ENCODE results near the gene SAMD4B.

SAMD4B gene

DNA sequence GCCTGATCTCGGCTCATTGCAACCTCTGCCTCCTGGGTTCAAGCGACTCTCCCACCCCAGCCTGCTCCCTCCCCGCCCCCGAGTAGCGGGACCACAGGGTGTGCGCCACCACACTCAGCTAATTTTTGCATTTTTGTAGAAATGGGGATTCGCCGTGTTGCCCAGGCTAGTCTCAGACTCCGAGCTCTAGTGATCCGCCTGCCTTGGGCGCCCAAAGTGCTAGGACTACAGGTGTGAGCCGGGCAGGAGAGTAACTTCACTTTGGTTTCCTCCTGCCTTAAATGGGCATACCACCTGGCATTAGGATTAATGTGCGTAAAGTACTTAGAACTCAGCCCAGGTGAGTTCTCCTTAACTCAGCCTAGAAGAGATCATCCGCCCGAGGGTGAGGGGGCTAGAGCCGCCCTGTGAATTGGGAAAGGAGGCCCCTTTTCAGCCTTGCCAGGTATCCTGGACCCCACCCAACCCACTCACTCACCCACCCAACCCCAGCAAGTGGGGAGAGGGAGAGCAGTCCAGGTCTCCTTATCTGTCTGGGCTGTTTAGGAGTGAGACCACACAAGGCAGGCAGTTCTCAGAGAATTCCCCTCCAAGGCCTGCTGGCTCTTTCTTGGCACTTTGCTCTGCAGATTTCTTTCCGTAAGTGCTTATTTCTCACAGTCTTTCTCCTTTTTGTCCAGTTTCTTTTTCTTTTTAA, 63.2 kb downstream of the SAMD4B start:
- no peaks in the 10 kb centered on the region for H3K27me3 ChIP-seq (ENCODE audit: insufficient read depth, poor library complexity, severe bottlenecking)
- no peak for DNase-seq (ENCODE audit: low read depth in 1 of 2, low spot score in 1 of 2)
- H3K27ac ChIP-seq (replicated peaks): no peak overlapping the region; the same call in 1 of the 2 replicates
- TF ChIP-seq, protein P1, sequence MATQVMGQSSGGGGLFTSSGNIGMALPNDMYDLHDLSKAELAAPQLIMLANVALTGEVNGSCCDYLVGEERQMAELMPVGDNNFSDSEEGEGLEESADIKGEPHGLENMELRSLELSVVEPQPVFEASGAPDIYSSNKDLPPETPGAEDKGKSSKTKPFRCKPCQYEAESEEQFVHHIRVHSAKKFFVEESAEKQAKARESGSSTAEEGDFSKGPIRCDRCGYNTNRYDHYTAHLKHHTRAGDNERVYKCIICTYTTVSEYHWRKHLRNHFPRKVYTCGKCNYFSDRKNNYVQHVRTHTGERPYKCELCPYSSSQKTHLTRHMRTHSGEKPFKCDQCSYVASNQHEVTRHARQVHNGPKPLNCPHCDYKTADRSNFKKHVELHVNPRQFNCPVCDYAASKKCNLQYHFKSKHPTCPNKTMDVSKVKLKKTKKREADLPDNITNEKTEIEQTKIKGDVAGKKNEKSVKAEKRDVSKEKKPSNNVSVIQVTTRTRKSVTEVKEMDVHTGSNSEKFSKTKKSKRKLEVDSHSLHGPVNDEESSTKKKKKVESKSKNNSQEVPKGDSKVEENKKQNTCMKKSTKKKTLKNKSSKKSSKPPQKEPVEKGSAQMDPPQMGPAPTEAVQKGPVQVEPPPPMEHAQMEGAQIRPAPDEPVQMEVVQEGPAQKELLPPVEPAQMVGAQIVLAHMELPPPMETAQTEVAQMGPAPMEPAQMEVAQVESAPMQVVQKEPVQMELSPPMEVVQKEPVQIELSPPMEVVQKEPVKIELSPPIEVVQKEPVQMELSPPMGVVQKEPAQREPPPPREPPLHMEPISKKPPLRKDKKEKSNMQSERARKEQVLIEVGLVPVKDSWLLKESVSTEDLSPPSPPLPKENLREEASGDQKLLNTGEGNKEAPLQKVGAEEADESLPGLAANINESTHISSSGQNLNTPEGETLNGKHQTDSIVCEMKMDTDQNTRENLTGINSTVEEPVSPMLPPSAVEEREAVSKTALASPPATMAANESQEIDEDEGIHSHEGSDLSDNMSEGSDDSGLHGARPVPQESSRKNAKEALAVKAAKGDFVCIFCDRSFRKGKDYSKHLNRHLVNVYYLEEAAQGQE (IDR thresholded peaks at IDR 0.05; ENCODE audit: insufficient replicate concordance, low read depth): no peak
- TF ChIP-seq GABPA (IDR thresholded peaks at IDR 0.05; ENCODE audit: low read depth): no peak
- TF ChIP-seq, protein P2, sequence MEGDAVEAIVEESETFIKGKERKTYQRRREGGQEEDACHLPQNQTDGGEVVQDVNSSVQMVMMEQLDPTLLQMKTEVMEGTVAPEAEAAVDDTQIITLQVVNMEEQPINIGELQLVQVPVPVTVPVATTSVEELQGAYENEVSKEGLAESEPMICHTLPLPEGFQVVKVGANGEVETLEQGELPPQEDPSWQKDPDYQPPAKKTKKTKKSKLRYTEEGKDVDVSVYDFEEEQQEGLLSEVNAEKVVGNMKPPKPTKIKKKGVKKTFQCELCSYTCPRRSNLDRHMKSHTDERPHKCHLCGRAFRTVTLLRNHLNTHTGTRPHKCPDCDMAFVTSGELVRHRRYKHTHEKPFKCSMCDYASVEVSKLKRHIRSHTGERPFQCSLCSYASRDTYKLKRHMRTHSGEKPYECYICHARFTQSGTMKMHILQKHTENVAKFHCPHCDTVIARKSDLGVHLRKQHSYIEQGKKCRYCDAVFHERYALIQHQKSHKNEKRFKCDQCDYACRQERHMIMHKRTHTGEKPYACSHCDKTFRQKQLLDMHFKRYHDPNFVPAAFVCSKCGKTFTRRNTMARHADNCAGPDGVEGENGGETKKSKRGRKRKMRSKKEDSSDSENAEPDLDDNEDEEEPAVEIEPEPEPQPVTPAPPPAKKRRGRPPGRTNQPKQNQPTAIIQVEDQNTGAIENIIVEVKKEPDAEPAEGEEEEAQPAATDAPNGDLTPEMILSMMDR (IDR thresholded peaks at IDR 0.05; ENCODE audit: insufficient read depth, low read length): no peak
- no peak for TF ChIP-seq SPI1 (IDR thresholded peaks at IDR 0.05; ENCODE audit: borderline replicate concordance, low read depth)
- no peak for TF ChIP-seq POLR2AphosphoS5 (IDR thresholded peaks at IDR 0.05; ENCODE audit: low read depth)
- no peak overlapping the region for H3K4me3 ChIP-seq (replicated peaks; ENCODE audit: insufficient read depth, low read length)

DNA sequence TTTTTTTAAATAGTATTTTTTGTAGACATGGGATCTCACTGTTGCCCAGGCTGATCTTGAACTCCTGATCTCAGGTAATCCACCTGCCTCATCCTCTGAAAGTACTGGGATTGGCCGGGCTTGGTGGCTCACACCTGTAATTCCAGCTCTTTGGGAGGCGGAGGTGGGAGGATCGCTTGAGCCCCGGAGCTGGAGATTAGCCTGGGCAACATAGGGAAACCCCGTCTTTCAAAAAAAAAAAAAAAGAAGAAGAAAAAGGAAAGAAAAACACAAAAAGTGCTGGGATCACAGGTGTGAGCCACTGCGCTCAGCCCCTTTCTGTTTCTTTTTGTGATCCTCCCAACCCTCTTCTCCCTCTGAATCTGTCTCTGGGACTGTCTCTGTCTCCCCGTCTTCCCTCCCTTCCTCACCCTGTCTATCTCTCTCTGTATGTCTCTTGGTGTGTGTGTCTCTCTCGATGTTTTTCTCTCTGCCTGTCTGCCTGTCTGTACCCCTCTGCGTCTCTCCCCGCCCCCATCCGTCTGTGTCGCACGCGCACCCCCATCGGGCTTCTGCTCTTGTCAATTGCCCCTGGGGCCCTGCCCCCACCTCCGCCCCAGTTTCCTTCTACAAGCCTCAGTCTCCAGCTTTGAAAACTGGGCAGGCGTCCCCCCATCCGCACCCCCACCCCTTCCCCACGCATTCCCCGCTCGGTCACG, 63.9 kb downstream of the SAMD4B start:
- Histone ChIP-seq H3K27me3 (ENCODE audit: insufficient read depth, poor library complexity, severe bottlenecking) (no peaks in the 10 kb centered on the region), H3K27ac (replicated peaks) (peak overlapping the region; percentile 87), H3K4me3 (replicated peaks; ENCODE audit: insufficient read depth, low read length) (peak overlapping the region; percentile 91)
- TF ChIP-seq, protein P2 (IDR thresholded peaks at IDR 0.05; ENCODE audit: insufficient read depth, low read length): no peak
- TF ChIP-seq, protein P1 (IDR thresholded peaks at IDR 0.05; ENCODE audit: insufficient replicate concordance, low read depth): no peak
- TF ChIP-seq SPI1 (IDR thresholded peaks at IDR 0.05; ENCODE audit: borderline replicate concordance, low read depth): no peak
- DNase-seq (ENCODE audit: low read depth in 1 of 2, low spot score in 1 of 2): peak in 1 of 2 experiments; percentile 74

DNA sequence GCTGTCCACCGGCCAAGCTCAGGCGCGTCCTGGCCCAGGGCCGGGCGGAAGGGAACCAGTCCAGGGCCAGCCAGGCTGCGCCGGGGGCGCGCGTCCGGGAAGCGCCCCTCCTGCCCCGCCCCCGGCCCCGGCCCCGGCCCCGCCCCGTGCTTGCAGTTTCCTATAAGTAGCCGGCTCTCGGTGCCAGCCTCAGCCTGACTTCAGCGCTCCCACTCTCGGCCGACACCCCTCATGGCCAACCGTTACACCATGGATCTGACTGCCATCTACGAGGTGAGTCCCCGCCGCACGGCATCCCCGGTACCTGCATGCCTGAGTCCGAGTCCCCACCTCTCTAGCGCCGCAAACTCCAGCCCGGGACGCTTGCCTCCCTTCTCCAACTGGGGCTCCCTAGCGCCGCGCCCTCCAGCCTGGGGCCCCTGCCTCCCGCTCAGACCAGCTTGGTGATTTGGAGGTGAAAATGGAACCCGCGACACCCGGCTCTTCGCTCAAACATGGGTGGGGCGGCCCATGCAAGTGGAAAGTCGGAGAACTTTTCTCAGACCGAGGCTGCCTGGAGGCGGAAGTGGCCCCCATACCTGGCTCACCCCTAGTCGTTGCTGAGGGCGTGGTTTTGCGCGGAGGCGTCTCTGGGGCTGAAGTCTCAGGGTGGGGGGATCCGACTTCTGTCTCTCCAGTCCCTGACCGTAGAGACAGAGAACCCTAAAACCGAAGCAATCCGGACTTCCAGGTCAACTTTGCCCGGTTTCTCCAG, 64.6 kb downstream of the SAMD4B start, which contains the start of gene ZFP36:
Gene ZFP36, plus strand, starts transcription at position 192 of the 754 bp plus-strand sequence. Its CDS starts 58 bp downstream, at position 250.
- H3K27ac ChIP-seq (replicated peaks): peak within 1 kb of the TSS; percentile 87
- DNase-seq (ENCODE audit: low read depth in 1 of 2, low spot score in 1 of 2): peak; percentile 80 to 92
- H3K4me3 ChIP-seq (replicated peaks; ENCODE audit: insufficient read depth, low read length): peak within 1 kb of the TSS; percentile 91
- H3K27me3 ChIP-seq (ENCODE audit: insufficient read depth, poor library complexity, severe bottlenecking): no peaks in the 10 kb centered on the region
- TF ChIP-seq GABPA (IDR thresholded peaks at IDR 0.05; ENCODE audit: low read depth) (no peak), POLR2AphosphoS5 (IDR thresholded peaks at IDR 0.05; ENCODE audit: low read depth) (peak; percentile 95; the same call in 1 of the 2 replicates), SPI1 (IDR thresholded peaks at IDR 0.05; ENCODE audit: borderline replicate concordance, low read depth) (peak; percentile 31; the same call in 1 of the 2 replicates)
- TF ChIP-seq, protein P1 (IDR thresholded peaks at IDR 0.05; ENCODE audit: insufficient replicate concordance, low read depth): no peak

All from HL-60 (cell line).